H1 (cell line): Measurements from ENCODE around the gene DOCK6.

Source experiments
- CREB1 ChIP-seq: IDR thresholded peaks from 2 replicates; pipeline ENCODE4 v1.6.1; 2012; ENCODE audit warnings: inconsistent platforms
- EGR1 ChIP-seq: IDR thresholded peaks from 2 replicates; pipeline ENCODE4 v1.6.1; 2011; ENCODE audit warnings: low read depth, low read length, borderline replicate concordance
- JUN ChIP-seq: IDR thresholded peaks from 2 replicates; pipeline ENCODE4 v1.6.1; 2011; ENCODE audit warnings: low read depth, mild to moderate bottlenecking, improper control_type of control experiment, low read length
- MAFK ChIP-seq: IDR thresholded peaks from 2 replicates; pipeline ENCODE4 v1.6.1; 2012; ENCODE audit warnings: low read depth, mild to moderate bottlenecking, improper control_type of control experiment, low read length
- PHF8 ChIP-seq: fragments of 200-600 bp; sonication (generic); conservative IDR thresholded peaks from 2 replicates; pipeline ENCODE4 v1.7.1; 2012; ENCODE audit warnings: low read depth, mild to moderate bottlenecking, inconsistent platforms, low read length, moderate library complexity
- POLR2A ChIP-seq, 2 experiments: IDR thresholded peaks; 1 replicate in 1 of 2; 2 replicates in 1 of 2; pipeline ENCODE4 v1.6.1; 2011; ENCODE audit warnings: low read depth in 2 of 2, low read length in 2 of 2, mild to moderate bottlenecking in 2 of 2; ENCODE audit errors: control extremely low read depth in 1 of 2
- POLR2AphosphoS5 ChIP-seq: IDR thresholded peaks from 2 replicates; pipeline ENCODE4 v1.6.1; 2011; ENCODE audit warnings: low read depth, low read length
- RAD21 ChIP-seq, 2 experiments: IDR thresholded peaks in 1 of 2; conservative IDR thresholded peaks in 1 of 2; 2 replicates each; pipeline ENCODE4 v1.6.1; 2011; ENCODE audit warnings: low read depth in 2 of 2, low read length in 2 of 2, improper control_type of control experiment in 1 of 2, inconsistent platforms in 1 of 2, mild to moderate bottlenecking in 1 of 2, moderate library complexity in 1 of 2
- TF ChIP-seq, protein P1 (sequence below): IDR thresholded peaks from 2 replicates; pipeline ENCODE4 v1.6.1; 2011; ENCODE audit warnings: low read length, improper control_type of control experiment
- TF ChIP-seq, protein P2 (sequence below), 3 experiments: IDR thresholded peaks; 1 replicate in 2 of 3; 2 replicates in 1 of 3; pipeline versions ENCODE4 v1.5.1 to v1.6.1; 2011; ENCODE audit warnings: low read length in 3 of 3, mild to moderate bottlenecking in 3 of 3, inconsistent platforms in 2 of 3, low read depth in 1 of 3, moderate library complexity in 1 of 3; ENCODE audit not compliant: insufficient read depth in 1 of 3; ENCODE audit errors: control extremely low read depth in 1 of 3

DNA sequence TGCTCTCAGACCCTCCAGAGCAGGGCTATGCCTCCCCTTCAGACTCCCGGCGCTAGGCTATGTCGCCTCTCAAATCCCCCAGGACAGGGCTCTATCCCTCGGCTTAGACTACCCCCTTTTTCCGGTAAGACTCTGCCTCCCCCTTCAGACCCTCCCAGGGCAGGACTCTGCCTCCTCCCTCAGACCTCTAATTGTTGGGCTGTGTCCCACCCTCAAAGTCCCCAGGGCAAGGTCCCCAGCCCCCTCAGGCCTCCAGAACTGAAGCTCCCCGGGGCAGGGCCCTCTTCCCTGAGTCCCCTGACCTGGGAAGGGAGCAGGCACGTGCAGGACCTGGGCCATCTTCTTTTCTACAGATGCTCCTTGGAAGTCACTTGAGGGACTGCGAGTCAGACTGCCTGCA is 68.2 kb downstream of the DOCK6 start:
- no peak for TF ChIP-seq POLR2A (IDR thresholded peaks at IDR 0.05; ENCODE audit: control extremely low read depth in 1 of 2, low read depth in 2 of 2, low read length in 2 of 2)
- TF ChIP-seq CREB1, result no peak
- TF ChIP-seq, protein P1, sequence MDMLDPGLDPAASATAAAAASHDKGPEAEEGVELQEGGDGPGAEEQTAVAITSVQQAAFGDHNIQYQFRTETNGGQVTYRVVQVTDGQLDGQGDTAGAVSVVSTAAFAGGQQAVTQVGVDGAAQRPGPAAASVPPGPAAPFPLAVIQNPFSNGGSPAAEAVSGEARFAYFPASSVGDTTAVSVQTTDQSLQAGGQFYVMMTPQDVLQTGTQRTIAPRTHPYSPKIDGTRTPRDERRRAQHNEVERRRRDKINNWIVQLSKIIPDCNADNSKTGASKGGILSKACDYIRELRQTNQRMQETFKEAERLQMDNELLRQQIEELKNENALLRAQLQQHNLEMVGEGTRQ, result no peak
- TF ChIP-seq PHF8, result no peak
- no peak for TF ChIP-seq EGR1
- no peak for TF ChIP-seq RAD21 (IDR thresholded peaks at IDR 0.05 in 1 of 2, conservative IDR thresholded peaks at IDR 0.05 in 1 of 2; ENCODE audit: low read depth in 2 of 2, low read length in 2 of 2)
- TF ChIP-seq MAFK, result no peak
- TF ChIP-seq POLR2AphosphoS5, result no peak
- TF ChIP-seq, protein P2, sequence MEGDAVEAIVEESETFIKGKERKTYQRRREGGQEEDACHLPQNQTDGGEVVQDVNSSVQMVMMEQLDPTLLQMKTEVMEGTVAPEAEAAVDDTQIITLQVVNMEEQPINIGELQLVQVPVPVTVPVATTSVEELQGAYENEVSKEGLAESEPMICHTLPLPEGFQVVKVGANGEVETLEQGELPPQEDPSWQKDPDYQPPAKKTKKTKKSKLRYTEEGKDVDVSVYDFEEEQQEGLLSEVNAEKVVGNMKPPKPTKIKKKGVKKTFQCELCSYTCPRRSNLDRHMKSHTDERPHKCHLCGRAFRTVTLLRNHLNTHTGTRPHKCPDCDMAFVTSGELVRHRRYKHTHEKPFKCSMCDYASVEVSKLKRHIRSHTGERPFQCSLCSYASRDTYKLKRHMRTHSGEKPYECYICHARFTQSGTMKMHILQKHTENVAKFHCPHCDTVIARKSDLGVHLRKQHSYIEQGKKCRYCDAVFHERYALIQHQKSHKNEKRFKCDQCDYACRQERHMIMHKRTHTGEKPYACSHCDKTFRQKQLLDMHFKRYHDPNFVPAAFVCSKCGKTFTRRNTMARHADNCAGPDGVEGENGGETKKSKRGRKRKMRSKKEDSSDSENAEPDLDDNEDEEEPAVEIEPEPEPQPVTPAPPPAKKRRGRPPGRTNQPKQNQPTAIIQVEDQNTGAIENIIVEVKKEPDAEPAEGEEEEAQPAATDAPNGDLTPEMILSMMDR (IDR thresholded peaks at IDR 0.05; ENCODE audit: control extremely low read depth in 1 of 3, insufficient read depth in 1 of 3, low read depth in 1 of 3, low read length in 3 of 3), result no peak
- TF ChIP-seq JUN, result no peak
